ENCODE data around the gene CDH26.
"Not testable (repeated sequence)": the region's sequence is repeated elsewhere in the genome, so short reads cannot be mapped to it uniquely, and the experiment has no call there.

The CDH26 gene

DNA sequence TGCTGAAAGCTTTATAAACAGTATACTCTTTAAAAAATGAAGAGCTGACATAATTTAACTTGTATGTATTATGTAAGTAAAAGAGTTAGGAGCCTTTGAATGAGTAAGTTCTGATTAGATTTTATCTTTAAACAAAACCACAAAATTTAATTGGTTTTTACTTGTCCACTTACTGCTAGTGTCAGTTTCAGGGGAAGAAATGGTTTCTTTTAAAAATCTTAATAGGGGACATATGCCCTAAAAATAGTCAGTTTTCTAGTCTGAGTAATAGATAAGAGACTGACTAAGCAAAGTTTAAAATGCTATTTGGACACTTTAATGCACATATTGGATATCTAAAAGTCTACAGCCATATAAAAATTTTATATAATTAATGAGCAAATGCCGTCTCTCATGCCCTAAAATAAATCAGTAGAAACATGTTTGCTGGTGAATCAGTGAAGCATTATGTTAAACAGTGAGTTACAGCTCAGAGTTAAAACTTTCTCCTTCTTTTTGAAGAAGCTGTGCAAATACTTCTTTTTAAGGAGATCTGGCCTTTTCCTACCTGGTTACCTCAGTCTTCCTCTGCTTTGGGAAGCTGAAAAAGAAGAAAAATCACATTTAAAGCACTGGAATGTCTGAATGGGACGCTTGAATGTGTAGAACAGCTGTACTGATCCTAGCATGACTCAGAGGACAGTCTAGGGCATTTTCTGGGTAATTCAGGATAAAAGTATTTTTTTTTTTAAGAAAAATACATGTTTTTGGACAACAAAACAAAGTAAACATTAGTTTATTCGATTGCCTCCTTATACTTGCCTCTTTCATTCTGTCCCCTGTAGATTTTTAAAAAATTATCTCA lies 55.3 kb downstream of the CDH26 start:
- DNase-seq (ENCODE audit: low read depth in 2 of 2), result no peak

DNA sequence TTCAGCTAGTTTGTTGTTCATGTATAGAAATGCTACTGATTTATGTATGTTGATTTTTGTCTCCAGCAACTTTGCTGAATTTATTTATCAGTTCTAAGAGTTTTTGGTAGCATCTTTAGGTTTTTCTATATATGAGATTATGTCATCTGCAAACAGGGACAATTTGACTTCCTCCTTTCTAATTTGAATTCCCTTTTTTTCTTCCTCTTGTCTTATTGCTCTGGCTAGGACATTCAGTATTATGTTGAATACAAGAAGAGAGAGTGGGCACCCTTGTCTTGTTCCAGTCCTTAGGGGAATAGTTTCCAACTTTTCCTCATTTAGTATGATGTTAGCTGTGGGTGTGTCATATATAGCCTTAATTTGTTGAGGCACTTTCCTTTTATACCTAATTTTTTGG lies 58.2 kb downstream of the CDH26 start:
- DNase-seq (ENCODE audit: low read depth in 2 of 2), result no peak

DNA sequence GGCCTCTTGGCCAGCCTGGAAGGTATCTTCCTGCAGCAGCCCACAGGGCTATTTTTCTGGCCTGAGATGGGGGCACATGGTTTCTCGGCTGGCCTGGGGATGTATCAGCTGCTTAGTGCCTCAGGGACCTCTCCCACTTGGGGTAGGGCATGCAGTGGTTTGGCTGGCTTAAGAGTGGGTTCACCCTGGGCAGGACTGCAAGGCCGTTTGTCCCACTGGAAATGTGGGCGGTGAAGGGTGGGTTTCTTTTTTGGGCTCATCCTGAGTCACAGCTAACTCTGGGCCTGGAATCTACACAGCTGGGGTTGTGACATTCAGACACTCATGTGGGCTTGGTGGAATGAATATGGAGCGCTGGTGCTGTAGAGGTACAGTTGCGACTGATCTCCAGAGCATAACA lies 62.0 kb downstream of the CDH26 start:
- no peak for DNase-seq (ENCODE audit: low read depth in 2 of 2)

DNA sequence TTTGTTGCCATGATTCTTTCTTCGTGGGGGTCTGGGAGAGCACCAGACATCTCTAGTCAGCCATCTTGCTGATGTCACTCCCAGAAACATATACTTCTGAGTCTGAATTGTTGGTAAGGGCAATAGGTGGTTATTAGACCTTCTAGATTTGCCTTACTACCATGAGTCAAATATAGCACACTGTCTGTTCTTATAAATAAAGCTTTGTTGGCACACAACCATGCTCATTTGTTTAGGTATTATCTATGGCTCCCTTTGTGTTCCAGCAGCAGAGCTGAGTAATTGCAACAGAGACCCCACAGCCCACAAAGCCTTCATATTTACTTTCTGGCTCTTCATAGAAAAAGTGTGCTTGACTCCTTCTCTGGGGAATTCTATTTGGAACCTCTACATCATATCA lies 62.9 kb downstream of the CDH26 start:
- DNase-seq (ENCODE audit: low read depth in 2 of 2), result no peak

DNA sequence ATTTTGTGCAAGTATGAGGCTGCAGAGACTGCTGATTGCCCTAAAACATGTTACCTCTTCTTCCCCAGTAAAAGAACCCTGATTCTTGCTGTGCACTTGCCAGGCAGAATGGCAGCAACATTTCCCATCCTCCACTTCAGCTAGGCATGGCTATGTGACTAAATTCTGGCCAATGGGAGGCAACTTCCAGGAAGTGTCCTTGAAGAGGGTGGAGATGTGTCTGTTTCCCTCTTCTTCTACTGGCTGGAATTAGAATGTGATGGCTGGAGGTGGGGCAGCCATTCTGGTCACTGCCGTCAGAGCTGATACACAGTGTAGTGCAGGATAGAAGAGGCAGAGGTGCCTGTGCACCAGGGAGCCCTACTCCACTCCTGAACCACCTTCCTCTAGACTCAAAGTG lies 64.6 kb downstream of the CDH26 start:
- no peak for DNase-seq (ENCODE audit: low read depth in 2 of 2)

DNA sequence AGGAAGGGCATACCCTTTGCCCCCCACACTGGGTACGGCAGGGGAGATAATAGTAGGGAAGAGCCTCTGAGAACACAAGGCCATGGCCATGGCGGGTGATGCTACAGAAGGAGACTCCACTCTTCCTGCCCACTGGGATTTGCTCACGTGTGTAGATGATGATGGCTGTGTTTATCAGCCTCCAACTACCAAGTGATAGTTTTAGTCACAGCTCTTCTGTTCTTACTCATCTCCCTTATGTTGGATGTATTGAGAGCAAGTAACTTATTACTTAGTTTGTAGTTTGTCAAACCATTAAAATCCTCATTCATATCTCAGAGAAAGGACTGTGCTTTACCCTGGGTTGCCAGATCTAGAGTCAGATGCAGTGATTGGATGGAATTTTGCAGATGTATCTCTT lies 66.0 kb downstream of the CDH26 start:
- DNase-seq (ENCODE audit: low read depth in 2 of 2), result no peak

DNA sequence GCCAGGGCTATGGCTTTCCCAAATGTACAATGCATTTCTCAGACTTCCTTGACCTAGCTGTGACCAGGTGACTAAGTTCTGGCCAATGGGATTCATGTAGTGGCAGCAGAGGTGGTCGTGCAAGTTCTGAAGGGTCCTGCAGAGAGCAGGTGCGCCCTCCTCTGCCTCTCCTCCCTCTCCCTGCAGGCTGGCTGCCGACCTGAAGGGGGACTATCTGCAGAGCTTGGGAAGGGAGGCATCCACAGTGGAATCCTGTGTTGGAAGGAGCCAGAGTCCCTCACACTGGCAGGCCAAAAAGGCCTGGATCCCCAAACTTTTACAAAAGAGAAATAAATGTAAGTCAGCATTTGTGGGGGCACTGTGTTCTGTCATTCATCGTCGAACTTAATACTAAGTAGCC lies 66.6 kb downstream of the CDH26 start:
- DNase-seq (ENCODE audit: low read depth in 2 of 2), result no peak

DNA sequence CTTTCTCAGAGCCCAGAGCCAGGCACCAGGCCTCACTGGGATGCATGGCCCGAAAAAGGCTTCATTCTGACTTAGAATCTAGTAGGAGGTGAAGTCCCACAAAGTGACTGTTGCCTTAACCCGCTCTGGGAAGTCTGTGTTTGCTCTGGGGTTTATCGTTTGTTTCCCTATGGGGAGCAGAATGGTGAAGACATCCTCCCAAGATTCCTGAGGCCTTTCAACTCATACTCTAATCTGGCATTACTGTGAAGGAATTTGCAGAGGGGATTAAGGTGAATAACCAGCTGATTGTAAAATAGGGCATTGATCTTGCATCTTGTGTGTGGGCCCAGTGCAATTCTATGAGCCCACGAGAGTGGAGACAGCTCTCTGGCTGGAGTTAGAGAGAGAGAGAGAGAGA lies 67.8 kb downstream of the CDH26 start:
- DNase-seq (ENCODE audit: low read depth in 2 of 2), result no peak

DNA sequence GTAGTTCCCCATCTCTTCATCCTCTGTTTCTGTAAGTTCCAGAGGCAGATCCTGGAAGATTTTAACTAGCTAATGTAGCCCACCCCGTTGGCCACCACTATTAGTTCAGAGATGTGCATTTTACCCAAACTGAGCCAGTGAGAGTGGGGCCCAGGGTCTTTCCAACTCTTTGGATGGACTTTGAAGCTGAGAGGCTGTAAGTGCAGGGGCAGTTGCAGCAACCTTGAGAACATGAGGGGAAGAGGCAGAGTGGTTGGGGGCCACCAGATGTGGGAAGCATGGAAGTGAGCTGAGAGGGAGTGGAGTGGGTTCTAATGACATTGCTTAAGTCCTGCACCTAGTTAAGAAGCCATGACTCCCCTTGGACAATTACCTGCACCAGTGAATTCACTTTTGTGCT lies 72.2 kb downstream of the CDH26 start:
- no peak for DNase-seq (ENCODE audit: low read depth in 2 of 2)

DNA sequence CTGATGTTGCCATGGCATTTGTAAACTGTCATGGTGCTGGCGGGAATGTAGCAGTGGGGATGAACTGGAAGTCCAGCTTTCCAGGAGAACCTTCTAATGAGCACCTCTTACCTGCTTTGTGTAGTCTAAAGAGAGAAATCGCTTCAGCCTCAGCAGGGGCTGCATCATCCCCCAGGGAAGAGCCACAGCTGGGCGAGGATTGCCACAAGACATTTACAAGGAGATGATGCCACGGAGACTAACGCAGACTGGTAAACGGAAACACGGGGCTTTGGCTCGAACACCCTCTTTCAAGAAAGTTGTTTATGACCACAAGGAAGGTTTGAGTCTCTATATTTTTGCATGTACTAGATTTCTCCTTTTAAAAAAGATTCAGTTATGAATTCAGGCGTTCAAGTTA lies 72.9 kb downstream of the CDH26 start:
- DNase-seq (ENCODE audit: low read depth in 2 of 2), result no peak

DNA sequence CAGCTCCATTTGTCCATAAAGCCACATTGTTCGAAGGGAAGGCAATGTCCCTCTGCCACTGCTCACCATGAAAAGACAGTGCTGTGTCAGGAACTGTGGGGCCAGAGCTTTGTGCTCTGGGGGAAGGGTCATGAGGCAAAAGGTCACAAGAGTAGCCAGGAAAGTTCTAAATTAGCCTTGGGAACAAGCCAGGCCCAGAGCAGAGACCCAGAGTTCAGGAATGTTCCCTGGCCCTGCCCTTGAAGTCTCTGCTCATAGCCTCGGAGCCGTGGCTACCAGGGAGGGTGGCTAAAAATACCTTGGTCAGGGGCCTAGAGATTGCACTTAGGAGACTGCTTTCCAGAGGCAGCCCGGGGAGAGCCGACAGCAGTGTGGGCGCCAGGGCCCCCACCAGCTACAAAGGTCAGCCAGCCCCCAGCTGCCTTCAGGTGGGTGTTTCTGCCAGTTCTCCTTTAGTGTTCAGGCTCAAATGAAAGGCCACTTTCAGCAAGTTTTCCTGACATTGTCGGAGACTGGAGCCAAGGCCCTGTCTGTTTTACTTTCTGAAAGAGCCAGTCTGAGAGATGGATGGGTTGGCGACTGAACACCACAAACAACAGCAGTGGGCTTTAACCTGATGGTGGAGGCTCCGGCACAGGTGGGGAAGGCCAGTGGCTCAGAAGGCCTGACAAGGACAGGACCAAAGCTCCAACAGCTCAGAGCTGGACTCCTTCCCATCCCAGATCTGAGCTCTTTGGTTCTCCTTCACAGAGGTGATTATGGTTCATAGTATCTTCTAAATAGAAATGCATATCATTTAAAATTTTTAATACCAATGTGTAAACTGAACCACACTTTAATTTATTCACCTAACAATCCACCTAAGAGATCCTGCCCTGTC lies 76.2 kb downstream of the CDH26 start:
- no peak for DNase-seq (ENCODE audit: low read depth in 2 of 2)

DNA sequence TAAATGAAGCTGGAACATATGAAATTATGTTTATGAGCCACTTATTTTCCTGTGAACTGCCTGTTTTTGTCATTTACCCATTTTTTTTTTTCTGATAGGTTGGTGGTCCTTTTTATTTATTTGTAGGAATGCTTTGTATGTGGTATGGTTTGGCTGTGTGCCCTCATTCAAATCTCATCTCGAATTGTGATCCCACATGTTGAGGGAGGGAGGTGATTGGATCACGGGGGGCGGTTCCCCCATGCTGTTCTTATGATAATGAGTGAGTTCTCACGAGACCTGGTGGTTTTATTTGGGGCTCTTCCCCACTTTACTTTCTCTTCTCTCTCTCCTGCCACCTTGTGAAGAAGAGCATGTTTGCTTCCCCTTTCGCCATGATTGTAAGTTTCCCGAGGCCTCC lies 77.3 kb downstream of the CDH26 start:
- no peak for DNase-seq (ENCODE audit: low read depth in 2 of 2)

DNA sequence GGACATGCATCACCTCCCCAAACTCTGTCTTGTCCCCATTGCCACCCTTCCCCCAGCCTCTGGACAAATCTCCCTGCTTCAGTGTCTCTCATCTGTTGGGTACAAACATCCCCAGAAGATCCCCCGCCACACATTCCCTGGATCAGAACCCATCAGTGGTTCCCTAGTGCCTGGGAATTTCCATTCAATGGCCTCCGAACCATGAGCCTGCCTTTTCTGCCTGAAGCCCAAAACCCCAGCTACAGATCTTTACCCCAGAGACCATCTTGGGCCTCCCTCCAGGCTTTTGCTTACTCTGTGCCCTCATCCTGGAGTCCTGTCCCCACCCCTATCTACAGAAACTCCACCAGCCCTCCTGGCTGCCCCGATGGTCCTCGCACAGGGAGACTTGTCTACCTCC lies 78.1 kb downstream of the CDH26 start:
- DNase-seq (ENCODE audit: low read depth in 2 of 2), result no peak

DNA sequence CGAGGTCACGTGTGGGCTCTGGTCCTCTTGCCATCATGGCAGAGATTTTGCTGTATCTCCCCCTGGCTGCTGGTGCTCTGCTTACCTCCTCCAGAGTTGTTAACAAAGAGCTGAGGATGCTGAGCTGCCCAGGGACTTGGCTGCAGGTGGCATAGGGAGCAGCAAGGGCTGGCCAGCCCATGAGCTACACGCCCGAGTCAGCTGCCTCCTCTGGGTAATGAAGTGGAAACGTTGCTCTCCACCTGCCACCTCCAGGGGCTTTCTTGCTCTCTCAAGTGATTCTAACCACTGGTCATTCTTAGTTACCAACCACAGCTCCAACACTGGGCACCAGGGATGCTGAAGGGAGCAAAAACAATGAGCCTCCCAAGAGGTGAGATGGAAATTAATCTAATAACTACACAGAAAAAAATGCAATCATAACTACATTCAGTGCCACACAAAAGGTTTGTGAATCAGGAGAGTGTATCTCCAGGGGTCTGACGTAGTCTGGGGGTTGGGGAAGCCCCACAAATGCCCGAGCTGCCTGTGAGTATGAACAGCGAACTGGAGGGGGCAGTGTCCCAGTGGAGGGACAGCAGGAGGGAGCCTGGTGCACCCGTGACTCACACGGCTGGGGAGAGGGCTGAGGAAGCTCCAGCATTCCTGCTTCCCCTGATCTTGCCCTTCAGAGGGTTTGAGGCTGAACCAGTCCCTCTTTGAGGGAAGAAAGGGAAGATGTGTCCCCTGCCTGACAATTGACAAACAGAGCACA lies 78.7 kb downstream of the CDH26 start:
- DNase-seq (ENCODE audit: low read depth in 2 of 2), result no peak

DNA sequence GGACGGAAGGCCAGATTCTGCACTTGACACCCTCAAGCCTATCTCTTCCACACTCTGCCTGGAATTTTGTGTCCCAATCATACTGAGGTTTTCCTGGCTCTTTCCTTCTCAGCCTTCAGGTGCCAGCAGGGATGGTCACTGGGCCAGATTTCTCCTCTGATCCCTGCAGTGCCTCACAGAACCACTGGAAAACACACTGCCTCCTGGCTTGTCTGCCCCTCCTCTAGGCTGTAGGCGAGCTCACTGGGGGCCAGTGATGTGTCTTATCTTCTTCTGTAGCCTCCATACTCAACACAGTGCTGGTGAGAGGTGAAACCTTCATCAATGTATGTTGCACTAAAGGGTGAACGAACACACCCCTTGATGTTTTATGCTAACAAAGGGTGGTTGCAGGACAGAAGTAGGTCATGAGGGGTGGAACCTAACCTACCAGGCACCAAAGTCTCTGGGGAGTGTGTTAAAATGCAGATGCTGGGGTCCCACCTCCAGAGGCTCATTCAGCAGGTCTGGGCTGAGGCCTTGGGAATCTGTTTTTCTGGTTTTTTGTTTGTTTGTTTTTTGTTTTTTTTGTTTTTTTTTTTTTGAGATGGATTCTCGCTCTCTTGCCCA lies 80.3 kb downstream of the CDH26 start:
- DNase-seq (ENCODE audit: low read depth in 2 of 2), result no peak

DNA sequence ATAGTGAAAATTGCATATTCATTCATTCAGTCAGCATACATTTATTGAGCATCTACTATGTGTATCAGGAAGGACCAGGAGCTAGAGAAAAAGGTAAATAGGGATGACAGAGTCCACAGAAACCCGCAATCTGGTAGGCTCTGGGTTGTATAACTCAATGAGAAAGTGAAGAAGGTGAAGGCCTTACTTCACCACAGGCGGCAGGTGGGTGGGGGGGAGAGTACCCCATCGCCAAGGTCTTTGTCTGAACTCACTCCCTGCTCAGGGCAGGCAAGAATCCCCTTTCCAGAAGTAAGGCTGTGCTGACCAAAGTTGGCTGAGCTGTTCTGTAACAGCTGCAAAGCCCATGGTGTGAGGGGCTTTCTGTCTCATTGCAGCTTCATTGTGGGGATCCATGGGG lies 81.3 kb downstream of the CDH26 start:
- DNase-seq (ENCODE audit: low read depth in 2 of 2), result no peak

DNA sequence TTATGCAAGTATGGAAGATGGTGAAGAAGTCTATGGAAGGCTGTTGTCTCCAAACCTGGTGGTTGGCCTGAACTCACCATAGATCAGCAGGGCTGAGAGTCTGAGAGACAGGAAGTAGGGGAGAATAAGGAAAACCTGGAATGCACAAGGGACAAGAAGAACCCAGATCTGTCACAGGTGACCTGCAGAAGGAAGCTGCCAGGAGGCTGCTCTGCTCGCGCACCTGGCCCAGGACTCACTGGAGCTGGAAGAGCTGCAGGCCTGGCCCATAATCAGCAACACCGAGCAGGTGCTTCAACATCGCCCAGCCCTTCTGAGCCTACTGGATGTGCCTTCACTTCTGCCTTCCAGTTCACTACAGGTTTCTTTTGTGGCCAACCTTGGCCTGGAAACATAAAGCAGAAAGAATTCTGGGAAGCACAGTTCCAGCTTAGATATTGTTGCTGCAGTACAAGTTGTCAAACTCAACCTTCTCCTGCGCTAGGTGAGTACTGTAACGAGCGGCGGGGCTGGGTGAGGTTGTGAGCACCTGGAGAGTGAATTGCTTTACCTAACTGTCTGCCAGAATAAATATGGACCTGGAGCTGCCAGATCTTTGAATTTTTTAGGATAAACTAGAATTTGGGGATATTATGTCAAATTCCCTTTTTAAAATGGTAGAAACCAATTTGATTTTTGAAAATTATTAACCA lies 82.4 kb downstream of the CDH26 start:
- no peak for DNase-seq (ENCODE audit: low read depth in 2 of 2)

DNA sequence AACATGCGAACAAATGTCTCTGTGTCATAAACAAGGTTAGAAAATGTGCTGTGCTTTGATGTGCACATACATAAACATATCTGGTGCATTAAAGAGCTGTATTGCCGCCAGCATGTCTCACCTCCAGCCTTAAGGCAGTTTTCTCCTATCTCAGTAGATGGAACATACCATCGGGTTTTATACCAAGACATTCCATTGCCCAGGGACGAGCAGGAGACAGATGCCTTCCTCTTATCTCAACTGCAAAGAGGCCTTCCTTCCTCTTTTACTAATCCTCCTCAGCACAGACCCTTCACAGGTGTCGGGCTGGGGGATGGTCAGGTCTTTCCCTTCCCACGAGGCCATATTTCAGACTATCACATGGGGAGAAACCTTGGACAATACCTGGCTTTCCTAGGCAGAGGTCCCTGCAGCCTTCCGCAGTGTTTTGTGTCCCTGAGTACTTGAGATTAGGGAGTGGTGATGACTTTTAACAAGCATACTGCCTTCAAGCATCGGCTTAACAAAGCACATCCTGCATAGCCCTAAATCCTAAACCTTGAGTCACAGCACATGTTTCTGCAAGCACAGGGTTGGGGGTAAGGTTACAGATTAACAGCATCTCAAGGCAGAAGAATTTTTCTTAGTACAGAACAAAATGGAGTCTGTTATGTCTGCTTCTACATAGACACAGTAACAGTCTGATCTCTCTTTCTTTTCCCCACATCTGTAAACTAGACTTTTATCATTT lies 83.4 kb downstream of the CDH26 start:
- DNase-seq (ENCODE audit: low read depth in 2 of 2), result not testable (repeated sequence)

DNA sequence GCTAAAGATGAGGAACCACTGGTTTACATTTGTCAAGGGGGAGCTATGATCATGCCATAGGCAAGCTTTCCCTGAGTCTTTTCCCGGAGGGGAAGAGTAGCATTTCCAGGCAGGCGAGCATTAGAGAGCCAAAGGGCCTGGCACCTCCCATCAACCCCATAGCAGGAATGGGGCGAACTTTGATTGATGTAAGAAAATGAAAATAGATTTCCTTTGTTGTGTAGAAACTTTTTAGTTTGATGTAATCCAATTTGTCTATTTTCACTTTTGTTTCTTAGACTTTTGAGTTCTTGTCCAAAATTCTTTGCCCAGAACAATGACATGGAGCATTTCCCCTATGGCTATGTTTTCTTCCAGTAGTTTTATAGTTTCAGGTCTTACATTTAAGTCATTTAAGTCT lies 85.2 kb downstream of the CDH26 start:
- DNase-seq (ENCODE audit: low read depth in 2 of 2), result no peak

DNA sequence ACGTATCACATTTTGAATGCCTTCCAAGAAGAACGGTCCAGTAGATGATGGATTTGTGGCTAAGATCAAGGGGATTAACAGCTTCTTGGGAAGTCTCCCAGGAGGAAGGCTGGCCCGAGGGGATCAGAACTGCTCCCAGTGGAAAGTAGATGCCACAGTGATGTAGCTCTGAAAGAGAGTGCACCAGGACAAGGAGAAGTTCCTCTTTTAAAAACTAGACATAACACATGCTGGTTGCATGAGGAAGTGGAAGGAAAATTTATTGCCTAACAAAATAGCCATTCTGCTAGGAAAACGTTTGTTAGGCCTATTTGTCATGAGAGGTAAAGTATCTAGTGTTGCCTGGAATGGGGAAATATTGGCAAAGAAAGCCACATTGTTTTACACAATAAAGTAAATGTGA lies 87.8 kb downstream of the CDH26 start:
- DNase-seq (ENCODE audit: low read depth in 2 of 2), result no peak

DNA sequence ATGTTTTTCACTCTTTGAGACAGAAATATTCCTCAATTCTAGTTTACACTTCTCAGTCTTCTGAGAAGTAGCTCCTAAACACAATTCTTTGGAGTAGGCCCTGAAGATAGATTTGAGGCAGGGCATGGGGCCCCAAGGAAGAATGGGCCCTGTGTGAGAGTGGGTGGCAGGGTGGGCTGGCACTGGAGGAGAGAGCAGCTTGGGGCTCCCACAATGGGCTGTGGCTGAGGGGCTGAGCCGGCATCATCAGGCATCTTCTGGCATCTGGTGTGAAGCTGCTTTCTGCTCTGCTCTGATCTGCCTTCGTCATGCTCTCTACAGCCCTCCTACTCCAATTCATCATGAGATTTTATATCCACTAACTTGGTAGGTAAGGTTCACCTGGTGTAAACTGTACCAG lies 88.2 kb downstream of the CDH26 start:
- DNase-seq (ENCODE audit: low read depth in 2 of 2), result no peak

Measured in stimulated activated CD8-positive, alpha-beta memory T cell treated with anti-CD3 and anti-CD28 coated beads, Interleukin-15, amount 100 ng/mL, for 4 hours (primary cell).